T-helper 1 cell treated with Interleukin-12 subunit alpha and Interleukin-12 subunit beta and Interleukin-4 antibody, amounts not matched to agents 30 μg/mL and 1 μg/mL, for 36 hours (primary cell): ENCODE measurements around the gene ELP1.

Experiments used
- H3K27ac Mint-ChIP-seq: one replicate; pipeline ENCODE4 v1.8.0; 2021; ENCODE audit warnings: mild to moderate bottlenecking, mixed read lengths
- H3K27me3 Mint-ChIP-seq: one replicate; pipeline ENCODE4 v1.8.0; 2021; ENCODE audit warnings: low read depth, mixed read lengths
- H3K36me3 Mint-ChIP-seq: one replicate; pipeline ENCODE4 v1.8.0; 2021; ENCODE audit warnings: low read depth, mixed read lengths
- H3K4me1 Mint-ChIP-seq: one replicate; pipeline ENCODE4 v1.8.0; 2021; ENCODE audit warnings: low read depth, mixed read lengths
- H3K4me3 Mint-ChIP-seq: one replicate; pipeline ENCODE4 v1.8.0; 2021; ENCODE audit warnings: mild to moderate bottlenecking, moderate library complexity, mixed read lengths
- H3K9me3 Mint-ChIP-seq: one replicate; pipeline ENCODE4 v1.8.0; 2021; ENCODE audit warnings: mixed read lengths

The ELP1 gene

GRCh38 chr9:108882052-108882888 lies 51.7 kb downstream of the ELP1 start:
- H3K4me1 Mint-ChIP-seq = peaks cover 8% of the 10 kb centered on the region
- H3K27me3 Mint-ChIP-seq = no peaks in the 10 kb centered on the region
- no peaks in the 10 kb centered on the region for H3K9me3 Mint-ChIP-seq
- no peak overlapping the region for H3K4me3 Mint-ChIP-seq
- H3K36me3 Mint-ChIP-seq = peaks cover 37% of the 10 kb centered on the region
- no peak overlapping the region for H3K27ac Mint-ChIP-seq

GRCh38 chr9:108880738-108881316 lies 53.1 kb downstream of the ELP1 start:
- peaks cover 36% of the 10 kb centered on the region for H3K36me3 Mint-ChIP-seq
- no peak overlapping the region for H3K4me3 Mint-ChIP-seq
- no peaks in the 10 kb centered on the region for H3K9me3 Mint-ChIP-seq
- H3K4me1 Mint-ChIP-seq = peaks cover 3% of the 10 kb centered on the region
- no peaks in the 10 kb centered on the region for H3K27me3 Mint-ChIP-seq
- H3K27ac Mint-ChIP-seq = no peak overlapping the region

- H3K4me3 Mint-ChIP-seq = no peak overlapping the region
- H3K9me3 Mint-ChIP-seq = no peaks in the 10 kb centered on the region
- peaks cover 45% of the 10 kb centered on the region for H3K36me3 Mint-ChIP-seq
- H3K27ac Mint-ChIP-seq = no peak overlapping the region
- H3K27me3 Mint-ChIP-seq = no peaks in the 10 kb centered on the region
- H3K4me1 Mint-ChIP-seq = peaks cover 2% of the 10 kb centered on the region
Measured at GRCh38 chr9:108877524-108877923, 56.4 kb downstream of the ELP1 start.

GRCh38 chr9:108876425-108876824 lies 57.5 kb downstream of the ELP1 start:
- Mint-ChIP-seq H3K9me3 (no peaks in the 10 kb centered on the region), H3K27me3 (no peaks in the 10 kb centered on the region), H3K27ac (no peak overlapping the region), H3K36me3 (peaks cover 50% of the 10 kb centered on the region), H3K4me1 (peaks cover 2% of the 10 kb centered on the region), H3K4me3 (no peak overlapping the region)

- Mint-ChIP-seq H3K4me3 (no peak overlapping the region), H3K9me3 (no peaks in the 10 kb centered on the region), H3K36me3 (peaks cover 50% of the 10 kb centered on the region), H3K4me1 (peaks cover 2% of the 10 kb centered on the region), H3K27ac (no peak overlapping the region), H3K27me3 (no peaks in the 10 kb centered on the region)
Measured at GRCh38 chr9:108874058-108874788, 59.7 kb downstream of the ELP1 start.

GRCh38 chr9:108869092-108869725 lies 64.7 kb downstream of the ELP1 start:
- Mint-ChIP-seq H3K27ac (no peak overlapping the region), H3K36me3 (peaks cover 39% of the 10 kb centered on the region), H3K27me3 (no peaks in the 10 kb centered on the region)

GRCh38 chr9:108867829-108868228 lies 66.1 kb downstream of the ELP1 start:
- Mint-ChIP-seq H3K27me3 (no peaks in the 10 kb centered on the region), H3K4me3 (no peak overlapping the region), H3K4me1 (no peaks in the 10 kb centered on the region), H3K27ac (no peak overlapping the region), H3K36me3 (peaks cover 33% of the 10 kb centered on the region), H3K9me3 (no peaks in the 10 kb centered on the region)

More at GRCh38 chr9:108869092-108869725, 64.7 kb downstream of the ELP1 start:
- H3K4me1 Mint-ChIP-seq = no peaks in the 10 kb centered on the region
- no peaks in the 10 kb centered on the region for H3K9me3 Mint-ChIP-seq
- H3K4me3 Mint-ChIP-seq = no peak overlapping the region

- Mint-ChIP-seq H3K9me3 (no peaks in the 10 kb centered on the region), H3K27me3 (no peaks in the 10 kb centered on the region), H3K36me3 (peaks cover 31% of the 10 kb centered on the region), H3K27ac (no peak overlapping the region), H3K4me3 (no peak overlapping the region), H3K4me1 (no peaks in the 10 kb centered on the region)
Measured at GRCh38 chr9:108867116-108867515, 66.8 kb downstream of the ELP1 start.

- peaks cover 22% of the 10 kb centered on the region for H3K36me3 Mint-ChIP-seq
- H3K4me1 Mint-ChIP-seq = no peaks in the 10 kb centered on the region
- no peaks in the 10 kb centered on the region for H3K9me3 Mint-ChIP-seq
- no peak overlapping the region for H3K27ac Mint-ChIP-seq
- H3K27me3 Mint-ChIP-seq = no peaks in the 10 kb centered on the region
- H3K4me3 Mint-ChIP-seq = no peak overlapping the region
Measured at GRCh38 chr9:108866001-108866420, 67.9 kb downstream of the ELP1 start.

- Mint-ChIP-seq H3K4me1 (no peaks in the 10 kb centered on the region), H3K4me3 (no peak overlapping the region), H3K9me3 (no peaks in the 10 kb centered on the region), H3K27ac (no peak overlapping the region), H3K36me3 (peaks cover 16% of the 10 kb centered on the region), H3K27me3 (no peaks in the 10 kb centered on the region)
Measured at GRCh38 chr9:108865037-108865436, 68.9 kb downstream of the ELP1 start.

- no peak overlapping the region for H3K4me3 Mint-ChIP-seq
- H3K27ac Mint-ChIP-seq = no peak overlapping the region
- no peaks in the 10 kb centered on the region for H3K4me1 Mint-ChIP-seq
- no peaks in the 10 kb centered on the region for H3K9me3 Mint-ChIP-seq
- H3K27me3 Mint-ChIP-seq = no peaks in the 10 kb centered on the region
- H3K36me3 Mint-ChIP-seq = peaks cover 15% of the 10 kb centered on the region
Measured at GRCh38 chr9:108864446-108864845, 69.5 kb downstream of the ELP1 start.

- no peaks in the 10 kb centered on the region for H3K4me1 Mint-ChIP-seq
- no peak overlapping the region for H3K27ac Mint-ChIP-seq
- no peak overlapping the region for H3K4me3 Mint-ChIP-seq
- H3K27me3 Mint-ChIP-seq = no peaks in the 10 kb centered on the region
- peaks cover 10% of the 10 kb centered on the region for H3K36me3 Mint-ChIP-seq
- no peaks in the 10 kb centered on the region for H3K9me3 Mint-ChIP-seq
Measured at GRCh38 chr9:108863891-108864290, 70.0 kb downstream of the ELP1 start.

GRCh38 chr9:108861997-108862396 lies 71.9 kb downstream of the ELP1 start, which contains the start of gene ACTL7A:
Gene ACTL7A (plus strand): TSS chr9:108862266. CDS start chr9:108862323, 57 bp downstream.
- Mint-ChIP-seq H3K27ac (no peak within 1 kb of the TSS), H3K9me3 (no peaks in the 10 kb centered on the region), H3K36me3 (no peaks in the 10 kb centered on the region), H3K4me3 (no peak within 1 kb of the TSS), H3K4me1 (no peaks in the 10 kb centered on the region), H3K27me3 (no peaks in the 10 kb centered on the region)

- no peaks in the 10 kb centered on the region for H3K4me1 Mint-ChIP-seq
- no peaks in the 10 kb centered on the region for H3K27me3 Mint-ChIP-seq
- H3K9me3 Mint-ChIP-seq = no peaks in the 10 kb centered on the region
- H3K36me3 Mint-ChIP-seq = no peaks in the 10 kb centered on the region
- H3K27ac Mint-ChIP-seq = no peak overlapping the region
- H3K4me3 Mint-ChIP-seq = no peak overlapping the region
Measured at GRCh38 chr9:108861464-108861863, 72.5 kb downstream of the ELP1 start.
